Left forelimb (tissue), 1 donor: Measurements from ENCODE around the gene FOXD4L4.
"Not testable (repeated sequence)": the region's sequence is repeated elsewhere in the genome, so short reads cannot be mapped to it uniquely, and the experiment has no call there.

Experiments
- DNase-seq: peaks from one replicate; pipeline ENCODE4 v3.0.0-alpha.2; 2018; ENCODE audit warnings: low spot score

Gene FOXD4L4

DNA sequence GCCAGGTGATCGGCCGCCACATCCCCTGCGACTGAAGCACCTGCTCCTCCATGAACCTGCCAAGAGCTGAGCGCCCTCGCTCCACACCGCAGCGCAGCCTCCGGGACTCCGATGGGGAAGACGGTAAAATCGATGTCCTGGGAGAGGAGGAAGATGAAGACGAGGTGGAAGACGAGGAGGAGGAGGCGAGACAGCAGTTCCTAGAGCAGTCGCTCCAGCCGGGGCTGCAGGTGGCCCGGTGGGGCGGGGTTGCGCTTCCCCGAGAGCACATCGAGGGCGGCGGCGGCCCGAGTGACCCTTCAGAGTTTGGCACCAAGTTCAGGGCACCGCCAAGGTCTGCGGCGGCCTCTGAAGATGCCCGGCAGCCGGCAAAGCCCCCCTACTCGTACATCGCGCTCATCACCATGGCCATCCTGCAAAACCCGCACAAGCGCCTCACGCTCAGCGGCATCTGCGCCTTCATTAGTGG lies at the start of gene FOXD4L4:
FOXD4L4 (plus strand) TSS at position 51 of the 469 bp plus-strand sequence; CDS start at position 51, 0 bp downstream.
- not testable (repeated sequence) for DNase-seq

DNA sequence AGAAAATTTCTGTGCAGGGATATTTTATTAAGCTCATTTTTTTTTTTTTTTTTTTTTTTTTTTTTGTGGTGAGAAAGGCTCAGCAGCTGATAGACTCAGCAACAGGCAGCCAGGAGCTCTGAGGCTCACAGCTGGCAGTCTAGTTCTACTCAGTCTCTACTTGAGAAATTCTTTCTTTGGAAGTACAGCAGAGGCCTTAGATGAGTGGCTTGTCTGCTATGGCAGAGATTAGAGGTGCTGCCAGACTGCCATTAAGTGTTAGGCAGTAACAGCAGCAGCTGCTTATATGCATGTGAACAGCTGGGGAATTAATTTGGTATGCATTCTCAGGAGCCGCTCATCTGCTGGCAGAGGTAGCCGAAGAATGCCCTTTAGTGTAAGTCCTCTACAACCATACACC lies 33.4 kb upstream of the FOXD4L4 start:
- not testable (repeated sequence) for DNase-seq

DNA sequence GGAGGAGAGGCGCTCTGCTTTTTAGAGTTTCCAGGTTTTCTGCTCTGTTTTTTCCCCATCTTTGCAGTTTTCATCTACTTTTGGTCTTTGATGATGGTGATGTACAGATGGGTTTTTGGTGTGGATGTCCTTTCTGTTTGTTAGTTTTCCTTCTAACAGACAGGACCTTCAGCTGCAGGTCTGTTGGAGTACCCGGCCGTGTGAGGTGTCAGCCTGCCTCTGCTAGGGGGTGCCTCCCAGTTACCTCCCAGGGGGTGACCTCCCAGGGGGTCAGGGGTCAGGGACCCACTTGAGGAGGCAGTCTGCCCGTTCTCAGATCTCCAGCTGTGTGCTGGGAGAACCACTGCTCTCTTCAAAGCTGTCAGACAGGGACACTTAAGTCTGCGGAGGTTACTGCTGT lies 22.5 kb upstream of the FOXD4L4 start:
- not testable (repeated sequence) for DNase-seq

DNA sequence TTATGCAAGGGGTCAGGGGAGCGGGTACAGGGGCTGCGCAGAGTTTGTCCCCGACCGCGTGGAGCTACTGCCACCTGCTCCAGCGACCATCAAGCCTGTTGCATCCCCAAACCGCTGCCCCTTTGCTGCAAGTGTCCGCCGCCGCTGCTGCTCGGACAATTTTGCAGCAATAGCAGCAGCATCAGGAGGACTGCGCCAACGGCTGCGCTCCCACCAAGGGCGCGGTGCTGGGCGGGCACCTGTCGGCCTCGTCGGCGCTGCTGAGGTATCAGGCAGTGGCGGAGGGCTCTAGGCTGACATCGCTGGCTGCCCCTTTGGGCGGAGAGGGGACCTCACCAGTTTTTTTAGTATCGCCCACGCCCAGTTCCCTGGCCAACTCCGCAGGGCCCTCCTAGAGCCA lies 1.2 kb downstream of the FOXD4L4 start:
- not testable (repeated sequence) for DNase-seq
